ENCODE data around the gene NPEPPS.
A peak's percentile ranks its signal among the peaks of the same experiment; 100 is the strongest.
"Not testable (repeated sequence)": the region's sequence is repeated elsewhere in the genome, so short reads cannot be mapped to it uniquely, and the experiment has no call there.

Gene NPEPPS

DNA sequence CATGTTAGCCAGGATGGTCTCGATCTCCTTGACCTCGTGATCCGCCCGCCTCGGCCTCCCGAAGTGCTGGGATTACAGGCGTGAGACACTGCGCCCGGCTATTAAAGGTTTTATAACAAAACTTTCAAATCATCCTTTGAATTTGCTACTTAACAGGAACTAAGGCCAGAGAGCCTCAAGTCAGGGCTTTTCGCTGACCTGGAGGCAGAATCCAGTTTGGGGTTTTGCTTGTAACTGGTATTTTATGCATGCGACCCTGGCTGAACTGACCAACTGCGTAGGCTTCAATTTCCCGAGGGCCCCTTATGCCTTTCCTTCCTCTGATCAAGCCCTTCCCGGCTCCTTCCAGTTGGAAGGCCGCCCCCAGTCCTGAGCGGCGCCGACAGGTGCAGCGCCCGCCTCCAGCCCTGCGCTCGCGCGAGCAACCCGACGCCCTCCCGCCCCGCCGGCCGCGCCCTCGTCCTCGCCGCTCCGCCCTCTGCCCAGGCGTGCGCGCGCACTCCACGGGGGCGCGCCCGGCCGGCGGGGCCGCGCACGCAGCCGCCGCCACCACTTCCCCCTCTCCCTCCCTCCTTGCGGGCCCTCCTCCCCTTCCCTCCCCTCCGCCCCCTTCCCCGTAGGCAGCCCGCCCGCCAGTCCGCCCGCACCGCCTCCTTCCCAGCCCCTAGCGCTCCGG, at the start of gene NPEPPS:
NPEPPS (plus strand) TSS at position 552 of the 676 bp plus-strand sequence. CDS start 193 bp downstream, outside the sequence.
- DNase-seq (ENCODE audit: low read depth, low spot score), result peak; percentile 46

DNA sequence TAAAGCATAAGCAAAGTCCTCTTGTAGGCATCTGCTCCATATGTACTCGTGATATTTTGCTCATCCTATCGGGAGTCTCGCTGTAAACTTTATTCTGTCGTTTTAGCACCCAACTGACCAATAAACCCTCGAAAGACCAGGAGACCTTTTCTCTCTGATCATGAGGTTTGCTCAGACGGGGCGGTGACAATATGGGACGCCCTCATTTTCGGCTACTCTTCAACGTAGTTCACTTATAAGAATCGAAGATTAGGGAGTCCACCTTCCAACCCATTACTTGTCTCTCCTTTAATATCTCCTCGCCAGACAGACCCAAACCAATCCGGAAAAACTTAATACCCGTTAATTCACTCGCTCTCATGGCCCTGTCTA, 39.1 kb upstream of the NPEPPS start:
- peak overlapping the region; percentile 58 for H3K27ac ChIP-seq
- not testable (repeated sequence) for DNase-seq (ENCODE audit: low read depth, low spot score)

More for the DNA sequence above, at the start of gene NPEPPS:
- peak within 1 kb of the TSS; percentile 82 for H3K27ac ChIP-seq

DNA sequence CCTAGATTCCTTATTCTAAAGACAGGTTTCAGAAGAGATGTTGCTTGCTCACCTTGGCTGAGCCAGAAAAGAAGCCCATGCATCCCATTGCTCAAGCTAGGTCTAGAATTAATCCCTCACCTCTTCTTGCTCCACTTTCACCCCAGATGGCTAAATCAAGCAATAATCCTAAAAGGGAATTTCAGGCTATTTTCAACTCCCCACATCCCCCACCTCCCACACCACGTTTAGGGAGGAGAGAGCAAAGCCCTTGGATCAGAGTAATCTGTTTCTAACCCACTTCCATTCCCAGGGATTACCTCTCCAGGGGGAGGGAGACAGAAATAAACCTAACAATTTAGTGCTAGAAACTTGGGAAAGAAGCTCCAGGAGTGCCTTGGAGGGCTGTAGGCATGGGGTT, 31.8 kb upstream of the NPEPPS start:
- not testable (repeated sequence) for DNase-seq (ENCODE audit: low read depth, low spot score); H3K27ac ChIP-seq

GRCh38 chr17:47499494-47499893, 31.4 kb upstream of the NPEPPS start:
- H3K27ac ChIP-seq; DNase-seq (ENCODE audit: low read depth, low spot score): not testable (repeated sequence)

DNA sequence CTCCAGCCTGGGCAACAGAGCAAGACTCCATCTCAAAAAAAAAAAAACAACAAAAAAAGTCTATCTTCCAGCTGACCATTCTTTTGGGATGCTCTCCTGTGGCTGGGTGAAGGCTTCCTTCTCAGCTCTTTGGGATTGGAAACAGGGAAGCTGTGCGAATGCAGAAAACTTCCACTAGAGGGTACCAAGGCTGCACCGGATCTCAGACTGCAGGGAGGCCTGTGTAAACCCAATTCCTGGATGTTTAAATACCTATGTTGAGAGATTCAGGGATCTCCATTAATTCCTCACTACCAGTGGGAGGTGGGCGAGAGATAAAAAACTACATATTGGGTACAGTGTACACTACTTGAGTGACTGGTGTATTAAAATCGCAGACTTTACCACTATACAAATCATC, 30.3 kb upstream of the NPEPPS start:
- H3K27ac ChIP-seq, result peak overlapping the region; percentile 85
- DNase-seq (ENCODE audit: low read depth, low spot score), result not testable (repeated sequence)

GRCh38 chr17:47502122-47502731, 28.7 kb upstream of the NPEPPS start:
- peak overlapping the region; percentile 85 for H3K27ac ChIP-seq
- peak; percentile 37 for DNase-seq (ENCODE audit: low read depth, low spot score)

- DNase-seq (ENCODE audit: low read depth, low spot score), result peak; percentile 34
- H3K27ac ChIP-seq, result peak overlapping the region; percentile 95
Observed at GRCh38 chr17:47502776-47503455, 28.0 kb upstream of the NPEPPS start.

DNA sequence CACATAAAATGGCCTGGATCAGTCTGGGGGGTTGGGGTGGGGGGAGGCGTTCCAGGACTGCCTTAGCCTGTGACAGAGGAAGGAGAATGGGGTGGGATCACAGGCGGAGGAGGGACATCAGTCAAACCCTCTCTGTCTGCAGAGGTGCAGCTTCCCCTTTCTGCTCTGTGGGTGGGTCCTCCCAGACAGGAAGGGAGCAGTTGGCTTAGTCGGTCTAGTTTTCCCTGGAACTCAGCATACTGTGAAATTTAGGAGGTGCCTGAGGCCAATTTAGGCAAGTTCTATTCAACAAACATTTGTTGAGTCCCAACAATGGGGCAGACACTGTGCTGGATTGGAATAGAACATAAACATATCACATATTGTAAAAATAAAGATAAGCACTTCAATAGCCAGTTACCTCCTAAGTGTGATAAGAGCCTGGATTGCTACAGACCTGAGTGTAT, 19.2 kb upstream of the NPEPPS start:
- not testable (repeated sequence) for DNase-seq (ENCODE audit: low read depth, low spot score)
- H3K27ac ChIP-seq, result peak overlapping the region; percentile 91

DNA sequence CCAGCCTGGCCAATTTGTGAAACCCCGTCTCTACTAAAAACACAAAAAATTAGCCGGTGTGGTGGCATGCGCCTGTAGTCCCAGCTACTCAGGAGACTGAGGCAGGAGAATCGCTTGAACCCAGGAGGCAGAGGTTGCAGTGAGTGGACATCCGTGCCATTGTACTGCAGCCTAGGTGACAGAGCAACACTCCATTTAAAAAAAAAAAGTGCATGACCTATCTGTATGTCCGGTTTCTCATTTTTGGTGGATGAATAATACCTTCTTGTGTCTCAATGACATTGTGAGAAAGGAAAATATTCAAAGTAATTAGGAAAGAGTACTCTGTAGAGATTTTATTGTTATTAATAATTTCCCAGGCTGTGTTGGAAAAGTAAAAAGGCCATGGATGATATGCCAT, 17.6 kb upstream of the NPEPPS start:
- H3K27ac ChIP-seq, result peak overlapping the region; percentile 91
- DNase-seq (ENCODE audit: low read depth, low spot score), result not testable (repeated sequence)

DNA sequence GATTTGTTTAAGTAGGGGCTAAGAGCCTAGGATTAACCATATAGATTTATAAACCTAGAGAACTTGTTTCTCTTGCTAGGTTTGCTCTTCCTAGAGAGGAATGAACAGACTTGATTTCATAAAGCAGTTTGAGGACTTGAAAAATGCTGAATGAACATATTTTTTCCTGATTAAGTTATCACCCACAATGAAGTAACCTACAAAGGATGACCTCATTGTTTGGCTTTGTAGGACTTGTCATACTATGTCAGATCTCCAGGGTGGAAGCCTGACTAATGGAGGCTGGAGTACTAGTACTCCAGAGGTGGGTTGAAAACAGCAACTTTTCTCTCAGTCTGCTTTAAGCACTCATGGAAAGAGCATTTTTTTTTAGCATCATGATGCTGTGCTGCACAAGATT, 12.0 kb upstream of the NPEPPS start:
- peak overlapping the region; percentile 54 for H3K27ac ChIP-seq
- DNase-seq (ENCODE audit: low read depth, low spot score), result not testable (repeated sequence)

DNA sequence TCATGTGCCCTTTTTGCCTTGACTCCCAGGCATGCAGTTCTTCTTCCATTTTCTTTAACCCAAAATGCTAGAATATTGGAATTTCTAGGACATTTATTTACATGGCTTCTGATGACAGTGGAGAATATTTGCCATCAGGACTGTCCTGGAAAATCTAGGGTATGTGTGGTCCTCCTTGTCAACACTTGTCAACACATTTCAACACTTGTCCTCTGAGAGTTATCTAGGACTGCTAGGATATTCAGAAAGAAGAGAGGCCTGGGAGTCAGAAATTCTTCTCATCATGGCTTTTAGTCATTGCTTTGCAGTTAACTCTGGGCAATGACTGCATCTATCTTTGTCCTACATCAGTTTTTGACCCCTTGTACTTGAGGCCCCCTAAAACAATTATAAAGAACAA, 11.5 kb upstream of the NPEPPS start:
- not testable (repeated sequence) for H3K27ac ChIP-seq; DNase-seq (ENCODE audit: low read depth, low spot score)

GRCh38 chr17:47520279-47520678, 10.6 kb upstream of the NPEPPS start:
- DNase-seq (ENCODE audit: low read depth, low spot score); H3K27ac ChIP-seq: not testable (repeated sequence)

DNA sequence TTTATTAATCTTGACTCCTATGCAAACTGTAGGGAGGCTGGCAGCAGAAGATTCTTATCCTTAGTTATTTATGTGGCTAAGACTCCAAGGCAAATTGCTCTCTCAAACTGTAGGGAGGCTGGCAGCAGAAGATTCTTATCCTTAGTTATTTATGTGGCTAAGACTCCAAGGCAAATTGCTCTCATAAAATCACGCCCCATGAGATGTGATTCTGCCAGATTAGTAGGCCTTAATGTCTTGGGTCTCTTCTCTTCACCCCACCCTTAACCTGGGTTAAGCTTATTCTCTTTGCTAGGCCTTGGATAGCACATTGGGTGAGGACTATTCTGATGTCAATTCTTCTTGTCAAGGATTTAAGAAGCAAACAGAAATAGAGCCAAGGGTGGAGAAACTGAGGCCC, 9.5 kb upstream of the NPEPPS start:
- DNase-seq (ENCODE audit: low read depth, low spot score), result not testable (repeated sequence)

DNA sequence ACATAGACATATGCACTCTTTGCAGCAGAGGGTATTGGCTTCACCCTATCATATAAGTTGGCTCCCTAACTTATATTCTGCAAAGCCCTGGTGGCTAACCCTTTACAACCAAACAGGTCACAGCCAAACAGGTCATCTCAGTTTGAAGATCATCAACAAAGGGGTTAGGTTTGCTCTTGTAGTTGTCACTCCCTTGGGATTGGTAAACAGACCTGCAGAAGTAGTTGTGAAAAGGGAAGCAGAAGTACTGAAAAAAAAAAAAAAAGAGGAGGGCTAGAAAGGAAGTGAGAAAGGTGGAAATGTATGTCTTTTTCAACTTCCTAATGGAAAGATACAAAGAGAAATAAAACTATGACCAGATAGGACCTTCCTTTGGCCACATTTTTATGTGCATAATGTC, 8.6 kb upstream of the NPEPPS start:
- DNase-seq (ENCODE audit: low read depth, low spot score); H3K27ac ChIP-seq: not testable (repeated sequence)

More for the DNA sequence above, 9.5 kb upstream of the NPEPPS start:
- H3K27ac ChIP-seq, result not testable (repeated sequence)

- DNase-seq (ENCODE audit: low read depth, low spot score), result not testable (repeated sequence)
- H3K27ac ChIP-seq, result peak overlapping the region; percentile 82
Observed at GRCh38 chr17:47531233-47531820, 419 bp downstream of the NPEPPS start.

DNA sequence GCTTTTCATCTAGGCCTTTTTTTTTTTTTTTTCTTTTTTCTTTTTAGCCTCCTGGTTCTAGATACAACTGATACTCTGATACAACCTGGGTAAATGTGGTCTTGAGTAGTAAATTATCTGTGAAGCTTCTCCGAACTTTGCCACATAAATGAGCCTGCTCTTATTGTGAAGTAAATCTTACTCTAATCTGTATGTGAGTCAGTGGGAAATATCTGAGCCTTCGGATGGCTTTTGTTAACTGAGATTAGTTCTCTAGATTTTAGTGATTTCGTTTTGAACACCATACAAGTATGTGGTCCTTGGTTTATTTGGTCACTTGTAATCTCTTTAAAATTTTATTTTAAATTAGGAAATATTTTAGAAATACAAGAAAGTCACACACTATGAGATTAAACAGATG, 8.2 kb downstream of the NPEPPS start:
- DNase-seq (ENCODE audit: low read depth, low spot score); H3K27ac ChIP-seq: not testable (repeated sequence)

DNA sequence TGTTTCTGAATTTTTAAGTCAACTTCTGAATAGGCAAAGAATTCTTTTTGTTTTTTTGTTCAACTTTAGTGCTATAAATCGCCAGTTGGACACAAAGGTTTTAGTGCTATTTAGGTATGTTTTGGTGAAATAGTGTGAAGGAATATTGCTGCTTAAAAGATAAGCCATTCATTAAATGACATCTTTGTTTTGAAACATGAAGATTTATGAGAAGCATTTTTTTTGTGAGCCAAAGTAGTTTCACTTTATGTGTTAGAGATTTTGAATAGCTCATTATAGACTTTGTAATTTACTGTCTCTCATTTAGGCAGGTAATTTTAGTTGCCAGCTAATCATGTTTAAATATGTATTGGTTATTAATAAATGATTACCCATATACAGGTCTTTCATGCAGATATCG, 10.8 kb downstream of the NPEPPS start:
- DNase-seq (ENCODE audit: low read depth, low spot score); H3K27ac ChIP-seq: not testable (repeated sequence)

GRCh38 chr17:47544327-47544726, 13.4 kb downstream of the NPEPPS start:
- H3K27ac ChIP-seq; DNase-seq (ENCODE audit: low read depth, low spot score): not testable (repeated sequence)

DNA sequence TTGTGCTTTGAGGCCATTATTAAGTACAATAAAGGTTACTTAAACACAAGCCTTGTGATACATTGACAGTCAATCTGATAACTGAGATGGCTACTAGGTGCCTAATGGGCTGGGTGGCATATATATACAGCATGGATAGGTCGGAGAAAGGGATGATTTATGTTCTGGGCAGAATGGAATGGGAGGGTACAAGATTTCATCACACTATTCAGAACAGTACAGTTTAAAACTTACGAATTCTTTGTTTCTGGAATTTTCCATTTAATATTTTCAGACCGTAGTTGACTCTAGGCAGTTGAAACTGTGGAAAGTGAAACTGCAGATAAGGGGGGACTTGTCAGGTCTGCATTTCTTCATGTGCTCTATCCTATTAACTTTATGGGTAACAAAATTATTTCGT, 23.8 kb downstream of the NPEPPS start:
- DNase-seq (ENCODE audit: low read depth, low spot score), result not testable (repeated sequence)

DNA sequence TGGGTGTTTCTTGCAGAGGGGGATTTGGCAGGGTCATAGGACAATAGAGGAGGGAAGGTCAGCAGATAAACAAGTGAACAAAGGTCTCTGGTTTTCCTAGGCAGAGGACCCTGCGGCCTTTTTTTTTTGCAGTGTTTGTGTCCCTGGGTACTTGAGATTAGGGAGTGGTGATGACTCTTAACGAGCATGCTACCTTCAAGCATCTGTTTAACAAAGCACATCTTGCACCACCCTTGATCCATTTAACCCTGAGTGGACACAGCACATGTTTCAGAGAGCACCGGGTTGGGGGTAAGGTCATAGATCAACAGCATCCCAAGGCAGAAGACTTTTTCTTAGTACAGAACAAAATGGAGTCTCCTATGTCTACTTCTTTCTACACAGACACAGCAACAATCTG, 25.2 kb downstream of the NPEPPS start:
- not testable (repeated sequence) for DNase-seq (ENCODE audit: low read depth, low spot score); H3K27ac ChIP-seq

More for the DNA sequence above, 23.8 kb downstream of the NPEPPS start:
- not testable (repeated sequence) for H3K27ac ChIP-seq
